Activated naive CD8-positive, alpha-beta T cell treated with anti-CD3 and anti-CD28 coated beads, Interleukin-2, amount 50 U/mL, for 16 hours (primary cell): Measurements from ENCODE around the gene RASGEF1C.

Experiments used
- DNase-seq: peaks from one replicate; pipeline ENCODE4 v3.0.0-alpha.2; 2020; ENCODE audit warnings: low read depth, low spot score

Gene RASGEF1C

DNA sequence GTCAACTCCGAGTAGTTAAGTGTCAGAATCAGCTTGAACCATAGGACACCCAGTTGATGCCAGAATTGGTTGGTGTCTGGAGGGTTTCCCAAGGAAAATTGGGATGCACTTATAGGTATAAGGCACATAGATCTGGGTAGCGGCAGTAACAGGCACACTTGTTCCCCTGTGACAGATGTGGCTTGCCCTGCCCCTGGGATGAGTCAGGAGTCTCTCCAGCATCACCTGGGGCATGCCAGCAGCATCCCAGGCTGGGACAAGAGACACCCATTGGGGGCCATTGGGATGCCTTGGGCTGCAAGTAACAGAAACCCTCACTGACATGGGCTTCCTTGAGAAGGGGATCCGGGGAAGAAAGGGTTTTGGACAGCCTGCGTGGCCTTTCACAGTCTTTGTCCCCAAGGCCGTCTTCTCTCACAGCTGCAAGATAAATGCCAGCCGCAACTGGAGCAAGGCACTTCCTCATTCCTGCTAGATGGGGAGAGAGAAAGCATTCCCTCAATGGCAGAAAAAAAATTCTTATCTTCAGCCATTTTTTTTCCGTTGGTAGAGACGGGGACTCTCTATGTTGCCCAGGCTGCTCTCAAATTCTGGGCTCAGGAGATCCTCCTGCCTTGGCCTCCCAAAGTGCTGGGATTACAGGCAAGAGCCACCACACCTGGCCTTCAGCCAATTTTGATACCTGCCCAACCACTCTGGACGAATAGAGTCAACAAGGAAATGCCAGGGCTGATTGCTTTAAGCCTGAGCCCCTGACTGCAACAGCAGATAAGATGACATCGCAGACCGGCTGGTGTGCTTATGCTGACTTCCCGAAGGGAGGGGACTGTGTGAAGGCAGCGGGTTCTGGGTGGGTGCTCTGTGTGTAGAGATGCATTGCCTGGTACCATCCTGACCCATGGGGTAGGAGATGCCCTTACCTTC lies 124.1 kb downstream of the RASGEF1C start:
- no peak for DNase-seq

DNA sequence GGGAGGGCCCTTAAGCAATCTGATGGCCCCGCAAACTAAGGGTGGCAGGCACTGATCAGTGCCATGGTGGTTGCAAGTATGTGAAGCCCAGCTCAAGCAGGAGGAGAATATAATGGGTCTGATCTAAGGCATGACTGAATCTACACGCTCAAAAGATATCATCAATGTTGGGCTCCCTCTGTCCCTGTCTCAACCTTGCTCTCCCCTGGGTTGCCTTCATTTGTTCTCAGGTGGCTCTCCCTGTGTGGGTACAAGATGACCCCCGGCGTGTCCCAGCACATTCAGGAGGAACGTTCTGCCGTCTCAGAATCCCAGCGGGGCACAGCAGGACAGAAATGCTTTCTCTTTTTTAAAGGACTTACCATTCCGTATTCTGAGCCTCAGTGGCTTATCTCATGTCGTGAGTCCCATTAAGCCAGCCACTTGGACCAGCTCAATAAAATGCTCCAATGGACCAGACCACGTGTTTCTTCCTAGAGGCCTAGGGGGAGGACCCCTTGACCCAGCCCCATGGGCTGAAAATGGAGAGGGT lies 125.4 kb downstream of the RASGEF1C start:
- DNase-seq, result no peak

- DNase-seq, result no peak
These were observed 126.2 kb downstream of the RASGEF1C start for GRCh38 chr5:180082633-180083420.

GRCh38 chr5:180081481-180081880 lies 127.5 kb downstream of the RASGEF1C start:
- no peak for DNase-seq

GRCh38 chr5:180080486-180081280 lies 128.3 kb downstream of the RASGEF1C start:
- peak; percentile 43 for DNase-seq

GRCh38 chr5:180079702-180080466 lies 129.1 kb downstream of the RASGEF1C start:
- DNase-seq, result no peak

- DNase-seq, result no peak
These were observed 130.7 kb downstream of the RASGEF1C start for GRCh38 chr5:180078348-180078747.

DNA sequence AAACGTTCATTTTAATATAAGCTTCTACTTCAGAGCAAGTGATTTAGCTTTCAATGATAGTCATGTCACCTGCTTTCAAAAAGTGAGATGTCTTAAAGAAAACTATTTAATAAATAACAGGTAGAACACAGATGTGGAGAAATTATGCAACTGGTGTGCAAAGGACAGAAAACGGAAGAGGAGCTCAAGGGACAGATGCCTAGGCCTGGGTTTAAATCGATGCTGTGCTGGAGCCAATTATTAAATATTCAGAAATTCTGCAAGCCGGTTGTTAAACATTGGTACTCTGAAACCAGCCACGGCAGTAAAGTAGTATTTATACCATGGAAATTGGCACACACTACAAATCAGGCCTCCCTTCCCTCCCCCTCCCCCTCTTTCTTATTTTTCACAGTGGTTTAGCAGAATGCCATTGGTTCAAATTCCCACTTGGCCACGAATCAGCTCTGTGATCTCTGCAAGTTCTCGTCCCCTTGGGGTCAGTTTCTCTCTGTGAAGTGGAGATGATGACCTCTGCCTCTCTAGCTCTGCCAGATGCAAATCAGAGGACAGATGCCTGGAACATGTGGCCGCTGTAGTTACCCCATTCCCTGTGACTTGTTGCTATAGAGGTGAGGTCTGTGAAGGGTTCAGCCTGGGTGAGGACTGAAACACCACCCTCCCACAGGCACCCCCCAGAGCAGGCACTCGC lies 131.3 kb downstream of the RASGEF1C start:
- no peak for DNase-seq

DNA sequence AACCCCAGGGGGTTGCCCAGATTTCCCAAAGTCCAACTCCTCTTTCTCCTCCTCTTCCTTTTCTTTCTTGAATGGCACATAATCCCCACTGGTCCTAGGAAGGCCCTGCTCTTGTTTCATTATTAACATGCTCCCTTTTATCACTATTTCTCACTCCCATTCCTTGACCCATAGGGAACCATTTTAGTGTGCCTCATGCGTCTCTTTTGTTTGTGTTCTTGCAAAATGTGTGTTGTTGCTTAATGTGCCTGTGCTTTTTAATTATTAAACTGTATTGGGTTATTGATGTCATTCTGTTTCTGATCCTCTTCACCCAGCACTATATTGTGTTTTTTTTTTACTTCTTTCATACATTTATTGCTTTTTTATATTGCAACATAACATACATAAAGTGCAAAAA lies 133.3 kb downstream of the RASGEF1C start:
- no peak for DNase-seq

GRCh38 chr5:180074462-180074861 lies 134.5 kb downstream of the RASGEF1C start:
- DNase-seq, result no peak

DNA sequence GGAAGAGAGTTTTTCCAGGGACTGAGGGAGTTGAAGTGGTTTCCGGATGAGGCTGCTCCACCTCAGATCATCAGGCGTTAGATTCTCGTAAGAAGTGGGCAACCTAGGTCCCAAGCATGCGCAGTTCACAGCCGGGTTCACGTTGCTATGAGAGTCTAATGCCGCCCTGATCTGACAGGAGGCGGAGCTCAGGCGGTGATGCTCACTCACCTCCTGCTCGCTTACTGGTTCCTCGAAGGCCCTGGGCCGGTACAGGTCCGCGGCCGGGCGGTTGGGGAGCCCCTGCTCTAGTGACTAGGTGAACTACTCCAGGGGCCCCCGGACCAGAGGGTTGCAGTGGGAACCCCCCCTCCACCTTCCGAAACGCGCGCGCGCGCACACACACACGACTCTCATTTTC lies 136.5 kb downstream of the RASGEF1C start:
- no peak for DNase-seq

- DNase-seq, result no peak
These were observed 136.8 kb downstream of the RASGEF1C start for GRCh38 chr5:180072256-180072548.

GRCh38 chr5:180071531-180072255 lies 137.3 kb downstream of the RASGEF1C start, which contains the start of gene RNF130:
Gene RNF130 (minus strand): TSS chr5:180071759. CDS start chr5:180071702, 57 bp downstream.
- peak; percentile 73 for DNase-seq

GRCh38 chr5:180070756-180071530 lies 138.1 kb downstream of the RASGEF1C start:
- DNase-seq, result no peak

GRCh38 chr5:180069589-180070247 lies 139.3 kb downstream of the RASGEF1C start:
- no peak for DNase-seq

GRCh38 chr5:180068519-180069090 lies 140.4 kb downstream of the RASGEF1C start:
- no peak for DNase-seq

DNA sequence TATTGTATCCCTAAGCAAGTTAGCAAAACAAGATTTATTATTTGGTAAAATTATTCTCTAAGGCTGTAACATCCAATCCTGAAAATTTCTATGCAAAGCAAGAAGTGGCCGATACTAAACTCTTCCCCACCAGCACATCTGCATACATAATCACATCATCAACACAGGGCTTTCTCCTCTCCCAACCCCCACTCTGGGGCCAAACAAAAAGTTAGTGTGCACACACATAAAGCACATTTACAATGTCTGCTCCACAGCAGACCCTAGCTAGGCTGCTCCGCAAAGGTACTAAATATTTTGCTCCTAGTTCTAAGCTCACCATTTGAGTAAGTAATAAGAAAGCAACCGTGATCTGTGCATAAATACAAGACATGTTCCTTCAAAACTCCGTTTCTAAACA lies 141.0 kb downstream of the RASGEF1C start:
- no peak for DNase-seq

DNA sequence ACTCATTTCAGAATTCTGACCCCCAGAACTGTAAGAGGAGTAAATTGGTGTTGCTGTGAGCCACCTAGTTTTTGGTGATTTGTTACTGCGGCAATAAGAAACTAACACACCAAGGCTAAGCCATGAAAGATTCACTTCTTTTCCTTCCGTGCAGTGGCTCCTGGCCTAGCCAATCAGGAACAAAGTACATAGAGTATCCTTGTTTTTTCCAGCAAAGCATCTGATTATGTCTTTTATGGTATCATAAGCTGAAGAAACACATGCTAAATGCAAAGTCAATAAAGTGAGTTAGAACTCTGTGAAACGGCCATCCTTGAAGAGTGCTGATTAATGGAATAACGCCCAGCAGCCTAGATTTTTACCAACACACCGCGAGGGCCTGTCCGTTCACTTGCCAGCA lies 148.8 kb downstream of the RASGEF1C start:
- no peak for DNase-seq
